Activated naive CD4-positive, alpha-beta T cell treated with anti-CD3 and anti-CD28 coated beads for 36 hours (primary cell): Measurements from ENCODE around the gene PDXK. TPM values are rescaled to one million over a fixed set of nuclear protein-coding genes. Genes with fewer than 3 reads are reported as not detected.

Source experiments
- CTCF ChIA-PET: fragments of 350-600 bp; sonication (Branson Sonifier 250); formaldehyde crosslinking; loops from one replicate; lab custom pipeline; 2021; ENCODE audit warnings: antibody characterized with exemption; lab: Charles Lee
- DNase-seq: peaks from one replicate; pipeline ENCODE4 v3.0.0-alpha.2; 2020
- H3K27ac Mint-ChIP-seq: one replicate; pipeline ENCODE4 v1.8.0; 2021; ENCODE audit warnings: mild to moderate bottlenecking, mixed read lengths
- H3K27me3 Mint-ChIP-seq: one replicate; pipeline ENCODE4 v1.8.0; 2021; ENCODE audit warnings: low read depth, mixed read lengths
- H3K36me3 Mint-ChIP-seq: one replicate; pipeline ENCODE4 v1.8.0; 2021; ENCODE audit warnings: low read depth, mixed read lengths
- H3K4me1 Mint-ChIP-seq: one replicate; pipeline ENCODE4 v1.8.0; 2021; ENCODE audit warnings: low read depth, mixed read lengths
- H3K4me3 Mint-ChIP-seq: one replicate; pipeline ENCODE4 v1.8.0; 2021; ENCODE audit warnings: mild to moderate bottlenecking, moderate library complexity, mixed read lengths
- H3K9me3 Mint-ChIP-seq: one replicate; pipeline ENCODE4 v1.8.0; 2021; ENCODE audit warnings: mixed read lengths
- intact Hi-C: fragments of 100-400 bp; cut with micrococcal nuclease; formaldehyde crosslinking; loops from one replicate; pipeline ENCODE4 v1.15.1; 2023
- total RNA-seq, 2 experiments: library from RNA; stranded (reverse); gene quantifications; one replicate each; pipeline ENCODE4 v1.2.3, GENCODE V29; 2021

PDXK gene
- total RNA-seq, 2 experiments from 2014 or later: 125 to 133 TPM

GRCh38 chr21:43811262-43812105 lies 92.6 kb downstream of the PDXK start:
- CTCF ChIA-PET: interaction anchor here (0.7 to 1.4 kb wide), 7 partner anchors 18 to 193 kb away, joined by 3 to 4 read pairs (median 4); no protein-coding TSS in a partner anchor
- Mint-ChIP-seq H3K27me3 (no peaks in the 10 kb centered on the region), H3K27ac (no peak overlapping the region), H3K4me1 (peaks cover 7% of the 10 kb centered on the region), H3K4me3 (no peak overlapping the region), H3K36me3 (no peaks in the 10 kb centered on the region), H3K9me3 (no peaks in the 10 kb centered on the region)
- intact Hi-C loops: loop anchor here (1.0 kb wide), 1 partner anchor 164 kb away; no protein-coding TSS in a partner anchor
- no peak for DNase-seq

Other genes with a start within 250 kb of the PDXK start
- 1 to 10 TPM; 1.3 to 2.1 TPM for gene HSF2BP, start 59.6 kb upstream of the PDXK start, total RNA-seq
- gene RRP1B, start 59.6 kb upstream of the PDXK start, total RNA-seq: 10 to 100 TPM; 59.6 to 60.6 TPM
- gene CSTB, start 57.2 kb downstream of the PDXK start, total RNA-seq: 10 to 100 TPM; 22.8 to 23.0 TPM
- 10 to 100 TPM; 33.6 to 35.5 TPM for gene RRP1, start 70.4 kb downstream of the PDXK start, total RNA-seq
- gene AGPAT3, start 146.1 kb downstream of the PDXK start, total RNA-seq: 10 to 100 TPM; 57.9 to 64.1 TPM